Stimulated activated CD8-positive, alpha-beta memory T cell treated with anti-CD3 and anti-CD28 coated beads, Interleukin-4, amount 100 ng/mL, for 4 hours (primary cell): Measurements from ENCODE around the gene CDRT15L2.
"Not testable (repeated sequence)": the region's sequence is repeated elsewhere in the genome, so short reads cannot be mapped to it uniquely, and the experiment has no call there.

Experiments used
- DNase-seq, 2 donors: peaks; one replicate each; pipeline ENCODE4 v3.0.0-alpha.2; 2020; ENCODE audit warnings: low read depth in 2 of 2, low spot score in 1 of 2

Gene CDRT15L2

DNA sequence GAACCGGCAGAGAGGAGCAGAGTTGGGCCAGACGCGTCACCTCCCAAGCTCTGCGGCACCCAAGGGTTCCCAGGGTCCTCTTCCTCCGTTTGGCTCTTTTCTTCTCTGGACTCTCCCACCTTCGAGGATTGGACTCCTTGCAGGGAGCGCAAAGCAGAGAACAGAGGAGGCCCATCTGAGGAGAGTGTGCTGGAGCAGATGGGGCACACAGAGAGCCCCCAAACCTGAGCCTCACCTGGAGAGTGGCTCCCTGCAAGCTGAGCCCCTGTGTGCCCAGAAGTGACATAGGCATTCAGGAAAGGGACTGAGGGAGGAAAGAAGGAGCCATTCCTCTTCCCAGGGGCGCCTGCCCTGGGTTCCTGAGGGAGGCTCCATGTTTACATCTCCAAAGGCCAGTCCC is 6.3 kb upstream of the CDRT15L2 start:
- not testable (repeated sequence) for DNase-seq

DNA sequence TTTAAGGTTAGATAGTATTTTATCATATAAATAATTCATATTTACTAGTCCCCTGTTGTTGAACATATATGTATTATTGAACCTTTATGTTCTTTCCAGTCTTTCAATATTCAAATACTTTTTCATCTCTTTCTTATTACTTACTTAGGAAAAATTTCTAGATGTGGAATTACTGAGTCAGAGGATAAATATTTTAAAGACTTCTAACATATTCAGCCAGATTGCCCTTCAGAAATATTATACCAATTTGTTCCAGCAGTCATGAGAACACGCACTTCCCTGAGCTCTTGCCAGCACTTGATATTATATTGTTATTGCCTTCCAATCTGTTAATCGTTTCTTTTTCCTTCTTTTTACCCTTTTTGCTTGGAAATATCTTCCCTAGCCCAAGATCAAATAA is 4.5 kb upstream of the CDRT15L2 start:
- not testable (repeated sequence) for DNase-seq

DNA sequence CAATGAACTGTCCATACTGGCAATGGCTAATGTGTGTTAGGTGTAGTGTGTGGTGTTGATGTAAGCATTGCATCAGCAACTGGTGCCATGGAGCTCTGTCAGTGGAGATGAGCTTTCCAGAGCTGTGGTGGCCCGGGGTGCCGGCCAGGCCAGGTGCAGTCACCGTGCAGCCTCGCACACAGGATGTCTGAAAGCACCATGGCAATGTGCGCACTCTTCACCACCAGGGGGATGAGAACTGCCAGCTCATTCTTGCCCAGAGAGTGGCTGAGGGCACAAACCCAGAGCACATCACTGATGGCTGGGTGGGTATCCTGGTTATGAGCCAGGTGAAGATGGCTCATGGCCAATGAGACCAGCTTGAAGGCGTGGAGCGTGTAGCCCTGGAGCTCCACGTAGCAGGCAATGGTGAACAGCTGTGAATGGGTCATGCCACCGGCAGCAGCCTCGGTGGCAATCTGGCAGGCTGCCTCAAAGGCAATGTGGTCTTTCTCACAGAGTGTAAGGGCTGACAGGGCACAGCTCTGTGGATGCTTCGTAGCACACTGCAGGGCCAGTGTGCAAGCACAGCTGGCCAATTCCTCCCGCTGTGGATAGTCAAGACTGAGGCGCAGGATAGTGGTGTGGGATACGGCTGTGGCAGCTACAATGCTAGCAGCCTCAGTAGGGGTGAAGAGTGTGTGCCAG is 4.5 kb downstream of the CDRT15L2 start:
- not testable (repeated sequence) for DNase-seq

DNA sequence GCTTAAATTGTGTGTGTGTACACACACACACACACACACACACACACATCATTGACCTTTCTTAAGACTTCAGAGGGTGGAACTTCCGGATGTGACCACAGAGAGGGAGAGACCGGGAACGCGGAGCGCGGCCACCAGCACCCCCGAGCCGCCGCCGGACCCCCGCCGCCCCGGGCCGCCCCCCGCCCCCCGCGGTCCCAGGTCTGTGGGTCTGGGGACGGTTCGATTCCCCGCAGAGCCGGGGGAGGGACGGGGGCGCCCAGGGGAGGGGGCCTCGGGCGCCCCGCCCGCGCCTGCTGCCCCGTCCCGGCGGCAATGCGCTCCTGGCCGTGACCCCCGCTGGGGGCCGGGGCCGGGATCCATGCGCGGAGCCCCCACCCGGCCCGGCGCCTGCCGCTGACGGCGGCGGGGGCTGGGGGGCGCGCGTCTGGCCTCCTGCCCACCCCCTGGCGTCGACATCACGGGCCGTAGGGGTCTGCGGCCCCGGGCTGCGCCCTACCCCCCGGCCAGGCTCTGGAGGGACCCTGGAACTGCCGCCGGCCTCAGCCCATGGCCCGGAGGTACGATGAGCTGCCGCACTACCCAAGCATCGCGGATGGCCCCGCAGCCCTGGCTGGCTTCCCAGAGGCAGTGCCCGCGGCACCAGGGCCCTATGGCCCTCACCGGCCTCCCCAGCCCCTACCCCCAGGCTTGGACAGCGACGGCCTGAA is 9.4 kb downstream of the CDRT15L2 start:
- not testable (repeated sequence) for DNase-seq

DNA sequence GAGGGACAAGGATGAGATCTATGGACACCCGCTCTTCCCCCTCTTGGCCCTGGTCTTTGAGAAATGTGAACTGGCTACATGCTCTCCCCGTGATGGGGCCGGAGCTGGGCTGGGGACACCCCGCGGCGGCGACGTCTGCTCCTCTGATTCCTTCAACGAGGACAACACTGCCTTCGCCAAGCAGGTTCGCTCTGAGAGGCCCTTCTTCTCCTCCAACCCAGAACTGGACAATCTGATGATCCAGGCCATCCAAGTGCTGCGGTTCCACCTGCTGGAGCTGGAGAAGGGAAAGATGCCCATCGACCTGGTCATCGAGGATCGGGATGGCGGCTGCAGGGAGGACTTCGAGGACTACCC is 9.9 kb downstream of the CDRT15L2 start:
- not testable (repeated sequence) for DNase-seq

DNA sequence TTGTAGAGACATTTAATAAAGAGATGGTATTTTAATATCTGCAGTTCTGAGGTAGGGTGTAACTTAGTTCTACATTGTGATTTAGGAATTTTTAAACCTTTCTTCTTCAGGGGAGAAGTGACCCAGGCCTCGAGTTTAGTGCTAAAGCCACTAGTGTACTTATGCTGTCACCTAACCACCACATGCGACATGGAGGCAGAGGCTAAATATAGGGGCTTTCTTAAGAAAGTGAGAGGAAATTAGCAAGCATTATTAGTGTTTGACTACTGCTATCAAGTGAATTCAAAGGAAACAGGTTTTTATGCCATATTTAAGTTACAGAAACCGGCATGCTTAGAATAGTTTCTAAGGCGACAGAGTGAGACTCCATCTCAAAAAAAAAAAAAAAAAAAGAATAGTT is 11.5 kb downstream of the CDRT15L2 start:
- DNase-seq, result not testable (repeated sequence)

DNA sequence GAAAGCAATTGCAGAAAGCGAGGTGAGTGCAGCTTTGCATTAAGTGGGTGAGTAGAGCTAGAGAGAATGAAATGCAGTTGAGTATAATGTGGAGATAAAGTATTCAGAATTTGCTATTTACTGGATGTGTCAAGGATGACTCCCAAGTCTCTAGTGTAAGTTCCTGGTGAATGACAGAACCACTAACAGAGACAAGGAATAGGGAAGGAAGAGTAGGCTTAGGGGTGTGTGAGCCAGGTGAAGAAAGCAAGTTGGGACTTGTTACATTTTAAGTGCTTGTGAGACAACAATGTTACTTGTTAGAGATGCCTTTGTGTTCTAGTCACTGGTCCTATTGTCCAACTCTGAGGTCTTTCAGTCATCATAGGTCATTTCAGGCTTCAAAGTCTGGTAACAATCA is 26.0 kb downstream of the CDRT15L2 start:
- DNase-seq, result not testable (repeated sequence)

DNA sequence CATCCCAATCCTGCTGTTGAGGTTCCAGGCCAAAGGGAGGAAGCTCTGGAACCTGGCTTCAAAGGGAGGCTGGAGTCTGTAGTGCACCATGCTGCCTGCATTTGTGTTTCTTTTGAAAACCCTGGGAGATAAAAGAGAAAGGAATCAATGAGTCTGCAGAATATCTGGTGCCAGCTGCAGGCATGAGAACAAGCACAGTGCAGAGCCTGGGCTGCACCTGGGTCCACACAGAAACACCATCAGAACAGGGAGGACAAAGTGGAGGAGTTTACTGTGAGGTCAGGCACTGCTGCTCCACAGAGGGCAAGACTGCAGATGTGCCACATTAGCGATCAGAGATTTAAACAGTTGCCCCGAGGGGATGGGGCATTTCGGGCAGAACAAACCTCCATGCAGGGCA is 30.0 kb downstream of the CDRT15L2 start:
- DNase-seq, result not testable (repeated sequence)

DNA sequence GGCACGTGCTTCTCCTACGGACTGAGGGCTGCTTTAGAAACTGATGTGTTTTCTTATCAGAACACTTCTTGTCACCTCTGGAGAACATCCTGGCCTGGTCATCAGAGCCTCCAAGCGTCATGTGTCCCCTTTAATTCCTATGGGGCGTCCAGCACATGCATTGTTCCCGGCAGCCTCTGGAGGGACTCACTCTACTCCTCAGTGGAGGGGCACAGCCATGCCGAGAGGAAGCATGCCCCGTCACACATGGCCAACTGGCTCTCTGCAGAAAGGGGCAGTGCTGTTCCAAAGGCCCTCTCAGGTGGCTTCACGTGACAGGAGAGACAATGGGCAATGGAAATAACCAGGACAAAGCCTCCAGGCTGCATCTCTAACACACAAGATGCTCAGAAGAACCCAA is 31.8 kb downstream of the CDRT15L2 start:
- DNase-seq, result no peak

DNA sequence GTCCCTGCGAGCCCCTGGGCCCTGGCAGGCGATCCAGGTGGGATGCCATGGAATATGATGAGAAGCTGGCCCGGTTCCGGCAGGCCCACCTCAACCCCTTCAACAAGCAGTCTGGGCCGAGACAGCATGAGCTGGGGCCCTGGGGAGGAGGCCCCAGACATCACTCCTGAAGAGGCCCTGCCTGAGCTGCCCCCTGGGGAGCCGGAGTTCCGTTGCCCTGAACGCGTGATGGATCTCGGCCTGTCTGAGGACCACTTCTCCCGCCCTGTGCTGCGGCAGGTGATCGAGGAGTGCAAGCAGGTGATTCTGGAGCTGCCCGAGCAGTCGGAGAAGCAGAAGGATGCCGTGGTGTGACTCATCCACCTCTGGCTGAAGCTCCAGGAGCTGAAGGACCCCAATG is 33.1 kb downstream of the CDRT15L2 start:
- DNase-seq, result no peak

DNA sequence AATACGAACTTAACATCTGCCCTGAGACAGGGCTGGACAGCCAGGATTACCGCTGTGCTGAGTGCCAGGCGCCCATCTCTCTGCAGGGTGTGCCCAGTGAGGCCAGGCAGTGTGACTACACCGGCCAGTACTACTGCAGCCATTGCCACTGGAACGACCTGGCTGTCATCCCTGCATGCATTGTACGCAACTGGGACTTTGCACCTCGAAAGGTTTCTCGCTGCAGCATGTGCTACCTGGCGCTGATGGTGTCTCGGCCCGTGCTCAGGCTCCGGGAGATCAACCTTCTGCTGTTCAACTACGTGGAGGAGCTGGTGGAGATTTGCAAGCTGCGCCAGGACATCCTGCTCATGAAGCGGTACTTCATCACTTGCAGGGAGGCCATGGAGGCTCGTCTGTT is 33.7 kb downstream of the CDRT15L2 start:
- no peak for DNase-seq

DNA sequence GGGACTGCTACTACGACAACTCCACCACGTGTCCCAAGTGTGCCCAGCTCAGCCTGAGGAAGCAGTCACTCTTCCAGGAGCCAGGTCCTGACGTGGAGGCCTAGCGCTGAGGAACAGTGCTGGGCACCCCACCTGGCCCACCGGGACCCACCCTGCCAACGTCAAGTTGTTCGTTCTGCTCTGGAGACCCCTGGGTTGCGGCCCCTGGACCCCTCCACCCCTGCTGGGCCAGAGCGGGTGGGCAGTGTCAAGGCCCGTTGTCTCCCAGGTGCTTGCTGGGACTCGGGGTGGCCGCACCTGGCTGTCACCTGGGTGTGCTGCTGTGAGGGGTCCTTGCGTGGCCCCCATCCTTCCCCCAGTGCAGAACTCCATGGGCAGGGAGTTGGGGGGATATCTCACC is 34.4 kb downstream of the CDRT15L2 start:
- DNase-seq, result no peak

DNA sequence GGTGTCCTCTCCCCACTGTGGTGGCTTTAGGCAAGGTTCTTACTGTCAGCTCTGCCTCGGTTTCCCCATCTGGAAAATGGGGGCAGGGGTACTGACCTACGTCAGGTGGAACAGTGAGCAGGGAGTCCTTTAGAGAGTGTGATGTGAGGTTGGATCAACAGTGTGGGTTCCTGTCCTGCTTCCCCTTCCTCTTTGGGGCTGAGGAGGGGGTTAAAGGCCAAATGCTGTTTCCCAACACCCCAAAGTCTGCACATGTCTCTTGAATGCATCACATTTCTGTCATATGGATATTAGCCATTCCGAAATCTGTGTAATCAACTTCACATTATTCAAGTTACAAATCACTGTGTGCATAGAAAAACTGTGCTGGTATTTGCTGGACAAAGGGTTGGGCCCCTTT is 35.9 kb downstream of the CDRT15L2 start:
- DNase-seq, result not testable (repeated sequence)
